Measurements from ENCODE around the gene KLF2.
"Not testable (repeated sequence)": the region's sequence is repeated elsewhere in the genome, so short reads cannot be mapped to it uniquely, and the experiment has no call there.

GRCh38 chr19:16347099-16347498 lies 22.5 kb downstream of the KLF2 start:
- not testable (repeated sequence) for TF ChIP-seq EZH2 (IDR thresholded peaks at IDR 0.05); POLR2AphosphoS5 (IDR thresholded peaks at IDR 0.05; ENCODE audit: borderline replicate concordance, low read depth, low read length); FOXP2 (optimal IDR thresholded peaks at IDR 0.05; ENCODE audit: control extremely low read depth, extremely low read length, insufficient read depth)

Measured in SK-N-MC (cell line).